ENCODE data around the gene TASP1. TPM values are rescaled to one million over a fixed set of nuclear protein-coding genes. Genes with fewer than 3 reads are reported as not detected.
A peak's percentile ranks its signal among the peaks of the same experiment; 100 is the strongest.

TASP1 gene
- total RNA-seq, 4 donors from 2014 or later, result 11.6 to 15.7 (median 13.0) TPM

GRCh38 chr20:13676682-13677081 lies 38.0 kb upstream of the TASP1 start:
- 100% methylated on average over 3 of the region's 3 CpGs for WGBS
- intact Hi-C loops (cut with DNase I), result no loop called here

DNA sequence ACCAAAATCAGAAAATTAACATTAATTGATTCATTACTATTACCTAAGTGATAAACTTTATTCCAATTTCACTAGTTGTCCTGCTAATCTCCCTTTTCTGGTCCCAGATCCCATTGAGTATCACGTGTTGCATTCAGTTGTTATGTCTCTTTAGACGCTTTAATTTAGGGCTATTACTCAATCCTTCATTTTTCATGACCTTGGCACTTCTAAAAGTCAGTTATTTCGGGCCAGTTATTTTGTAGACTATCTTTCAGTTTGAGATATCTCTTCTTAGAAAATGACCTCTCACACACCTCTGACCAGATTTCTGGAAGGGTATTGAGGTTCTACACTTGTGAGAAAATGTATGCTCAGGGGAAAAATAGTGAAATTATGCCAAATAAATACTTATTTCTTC lies 34.0 kb upstream of the TASP1 start:
- H3K27me3 ChIP-seq, result no peaks in the 10 kb centered on the region
- H3K27ac ChIP-seq (replicated peaks in 1 of 4), result no peak overlapping the region
- WGBS, result 65% methylated on average over 3 of the region's 3 CpGs
- H3K4me1 ChIP-seq, result peaks cover 0 to 21% (median 7%) of the 10 kb centered on the region in 4 donors
- no peaks in the 10 kb centered on the region for H3K9me3 ChIP-seq
- TF ChIP-seq, protein P1, sequence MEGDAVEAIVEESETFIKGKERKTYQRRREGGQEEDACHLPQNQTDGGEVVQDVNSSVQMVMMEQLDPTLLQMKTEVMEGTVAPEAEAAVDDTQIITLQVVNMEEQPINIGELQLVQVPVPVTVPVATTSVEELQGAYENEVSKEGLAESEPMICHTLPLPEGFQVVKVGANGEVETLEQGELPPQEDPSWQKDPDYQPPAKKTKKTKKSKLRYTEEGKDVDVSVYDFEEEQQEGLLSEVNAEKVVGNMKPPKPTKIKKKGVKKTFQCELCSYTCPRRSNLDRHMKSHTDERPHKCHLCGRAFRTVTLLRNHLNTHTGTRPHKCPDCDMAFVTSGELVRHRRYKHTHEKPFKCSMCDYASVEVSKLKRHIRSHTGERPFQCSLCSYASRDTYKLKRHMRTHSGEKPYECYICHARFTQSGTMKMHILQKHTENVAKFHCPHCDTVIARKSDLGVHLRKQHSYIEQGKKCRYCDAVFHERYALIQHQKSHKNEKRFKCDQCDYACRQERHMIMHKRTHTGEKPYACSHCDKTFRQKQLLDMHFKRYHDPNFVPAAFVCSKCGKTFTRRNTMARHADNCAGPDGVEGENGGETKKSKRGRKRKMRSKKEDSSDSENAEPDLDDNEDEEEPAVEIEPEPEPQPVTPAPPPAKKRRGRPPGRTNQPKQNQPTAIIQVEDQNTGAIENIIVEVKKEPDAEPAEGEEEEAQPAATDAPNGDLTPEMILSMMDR (IDR thresholded peaks at IDR 0.05), result no peak
- TF ChIP-seq POLR2AphosphoS5 (IDR thresholded peaks at IDR 0.05) (no peak), EP300 (IDR thresholded peaks at IDR 0.05) (no peak), POLR2A (IDR thresholded peaks at IDR 0.05; ENCODE audit: low read depth) (no peak)
- no peaks in the 10 kb centered on the region for H3K36me3 ChIP-seq
- intact Hi-C loops (cut with DNase I), result no loop called here
- H3K4me3 ChIP-seq, result no peak overlapping the region
- no peak for DNase-seq (ENCODE audit: extremely low spot score)

More at GRCh38 chr20:13676682-13677081, 38.0 kb upstream of the TASP1 start:
- Histone ChIP-seq H3K9me3 (no peaks in the 10 kb centered on the region), H3K27me3 (no peaks in the 10 kb centered on the region), H3K36me3 (no peaks in the 10 kb centered on the region), H3K4me1 (peaks cover 0 to 11% (median 5%) of the 10 kb centered on the region in 4 donors), H3K27ac (replicated peaks in 1 of 4) (no peak overlapping the region), H3K4me3 (no peak overlapping the region)
- no peak for DNase-seq (ENCODE audit: extremely low spot score)
- TF ChIP-seq, protein P1 (IDR thresholded peaks at IDR 0.05), result no peak
- TF ChIP-seq POLR2A (IDR thresholded peaks at IDR 0.05; ENCODE audit: low read depth), result no peak
- TF ChIP-seq EP300 (IDR thresholded peaks at IDR 0.05), result no peak
- no peak for TF ChIP-seq POLR2AphosphoS5 (IDR thresholded peaks at IDR 0.05)

- Histone ChIP-seq H3K9me3 (no peaks in the 10 kb centered on the region), H3K4me1 (peaks cover 0 to 21% (median 7%) of the 10 kb centered on the region in 4 donors), H3K36me3 (no peaks in the 10 kb centered on the region), H3K27me3 (no peaks in the 10 kb centered on the region), H3K4me3 (no peak overlapping the region), H3K27ac (replicated peaks in 1 of 4) (peak overlapping the region in 1 of 4 donors; percentile 23)
- intact Hi-C loops (cut with DNase I), result no loop called here
- 28% methylated on average over 1 of the region's 1 CpG for WGBS
- TF ChIP-seq POLR2A (IDR thresholded peaks at IDR 0.05; ENCODE audit: low read depth) (no peak), POLR2AphosphoS5 (IDR thresholded peaks at IDR 0.05) (no peak), EP300 (IDR thresholded peaks at IDR 0.05) (no peak)
- TF ChIP-seq, protein P1 (IDR thresholded peaks at IDR 0.05), result no peak
- DNase-seq (ENCODE audit: extremely low spot score), result no peak
These were observed 33.2 kb upstream of the TASP1 start for GRCh38 chr20:13671916-13672378.

DNA sequence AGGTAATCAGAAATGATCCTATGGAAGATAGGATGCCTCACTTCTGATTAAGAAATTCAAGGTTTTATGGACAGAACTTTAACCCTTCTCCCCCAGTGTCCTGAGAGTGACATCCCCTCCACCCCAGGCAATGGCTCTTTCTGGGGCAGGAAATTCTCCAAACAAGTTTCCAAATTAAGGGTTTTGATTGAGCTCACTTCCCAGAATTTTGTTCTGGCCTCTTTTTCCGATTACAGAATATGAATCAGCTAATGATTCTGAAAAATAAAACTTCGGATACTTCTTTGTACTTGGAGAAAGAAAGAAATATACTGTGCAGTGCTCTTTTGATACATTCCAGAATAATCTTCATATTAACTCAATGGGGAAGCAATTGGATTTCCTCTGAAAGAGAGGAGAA lies 32.8 kb upstream of the TASP1 start:
- H3K27me3 ChIP-seq, result no peaks in the 10 kb centered on the region
- 35% methylated on average over 2 of the region's 2 CpGs for WGBS

More for the DNA sequence above, 32.8 kb upstream of the TASP1 start:
- Histone ChIP-seq H3K36me3 (no peaks in the 10 kb centered on the region), H3K4me3 (no peak overlapping the region), H3K4me1 (peaks cover 0 to 21% (median 7%) of the 10 kb centered on the region in 4 donors), H3K9me3 (no peaks in the 10 kb centered on the region), H3K27ac (replicated peaks in 1 of 4) (peak overlapping the region in 2 of 4 donors; percentile 23 to 25)
- no peak for TF ChIP-seq POLR2AphosphoS5 (IDR thresholded peaks at IDR 0.05)
- TF ChIP-seq, protein P1 (IDR thresholded peaks at IDR 0.05), result no peak
- TF ChIP-seq POLR2A (IDR thresholded peaks at IDR 0.05; ENCODE audit: low read depth), result no peak
- no peak for TF ChIP-seq EP300 (IDR thresholded peaks at IDR 0.05)
- intact Hi-C loops (cut with DNase I), result no loop called here
- DNase-seq (ENCODE audit: extremely low spot score), result no peak

Data from esophagus muscularis mucosa (tissue), 4 donors.